Renal pelvis (tissue), 4 donors: ENCODE measurements around the gene SKIC2. TPM values are rescaled to one million over a fixed set of nuclear protein-coding genes. Genes with fewer than 3 reads are reported as not detected.
"Not testable (repeated sequence)": the region's sequence is repeated elsewhere in the genome, so short reads cannot be mapped to it uniquely, and the experiment has no call there.

Source experiments
- DNase-seq: peaks from one replicate; pipeline ENCODE4 v3.0.0-alpha.2; 2013
- polyA plus RNA-seq, 3 donors: library from polyadenylated mRNA; unstranded; fragments of 120-200 nt; gene quantifications; one replicate each; pipeline ENCODE4 v1.2.1, GENCODE V29; 2013; ENCODE audit not compliant: insufficient read length in 3 of 3

Gene SKIC2
- polyA plus RNA-seq, 3 donors: 49.2 to 54.8 (median 50.5) TPM

- DNase-seq: not testable (repeated sequence)
Measured at GRCh38 chr6:32003301-32003700, 44.3 kb downstream of the SKIC2 start.

- not testable (repeated sequence) for DNase-seq
Measured at GRCh38 chr6:32004393-32004792, 45.4 kb downstream of the SKIC2 start.

- not testable (repeated sequence) for DNase-seq
Measured at GRCh38 chr6:32004864-32005537, 46.0 kb downstream of the SKIC2 start.

- DNase-seq: not testable (repeated sequence)
Measured at GRCh38 chr6:32005538-32005880, 46.5 kb downstream of the SKIC2 start.

- not testable (repeated sequence) for DNase-seq
Measured at GRCh38 chr6:32005991-32006529, 47.1 kb downstream of the SKIC2 start.

DNA sequence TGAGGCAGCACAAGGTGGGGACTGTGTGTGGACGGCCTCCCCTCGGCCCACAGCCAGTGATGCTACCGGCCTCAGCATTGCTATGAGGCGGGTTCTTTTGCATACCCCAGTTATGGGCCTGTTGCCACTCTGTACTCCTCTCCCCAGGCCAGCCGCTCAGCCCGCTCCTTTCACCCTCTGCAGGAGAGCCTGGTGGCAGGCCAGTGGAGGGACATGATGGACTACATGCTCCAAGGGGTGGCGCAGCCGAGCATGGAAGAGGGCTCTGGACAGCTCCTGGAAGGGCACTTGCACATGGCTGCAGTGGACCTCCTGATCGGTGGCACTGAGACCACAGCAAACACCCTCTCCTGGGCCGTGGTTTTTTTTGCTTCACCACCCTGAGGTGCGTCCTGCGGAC is 48.1 kb downstream of the SKIC2 start:
- DNase-seq: not testable (repeated sequence)

- DNase-seq: not testable (repeated sequence)
Measured at GRCh38 chr6:32008037-32008436, 49.1 kb downstream of the SKIC2 start.

- DNase-seq: not testable (repeated sequence)
Measured at GRCh38 chr6:32008616-32009015, 49.6 kb downstream of the SKIC2 start.

- not testable (repeated sequence) for DNase-seq
Measured at GRCh38 chr6:32009537-32009936, 50.6 kb downstream of the SKIC2 start.

GRCh38 chr6:32010856-32011530 is 52.0 kb downstream of the SKIC2 start:
- DNase-seq: not testable (repeated sequence)

- not testable (repeated sequence) for DNase-seq
Measured at GRCh38 chr6:32012941-32013617, 54.1 kb downstream of the SKIC2 start.

- DNase-seq: not testable (repeated sequence)
Measured at GRCh38 chr6:32013738-32014137, 54.8 kb downstream of the SKIC2 start.

DNA sequence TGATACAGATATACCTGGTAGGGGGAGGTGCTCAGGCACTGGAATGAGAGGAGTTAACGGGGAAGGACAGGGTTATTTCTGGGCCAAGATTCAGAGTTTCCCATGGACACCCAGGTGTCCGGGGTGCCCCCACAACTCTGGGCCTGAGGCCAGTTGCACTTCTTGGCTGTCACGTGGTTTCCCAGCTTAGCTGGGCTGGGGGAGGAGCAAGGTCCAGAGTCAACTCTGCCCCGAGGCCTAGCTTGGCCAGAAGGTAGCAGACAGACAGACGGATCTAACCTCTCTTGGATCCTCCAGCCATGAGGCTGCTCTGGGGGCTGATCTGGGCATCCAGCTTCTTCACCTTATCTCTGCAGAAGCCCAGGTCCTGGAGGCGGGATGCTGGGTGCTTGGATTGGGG is 55.6 kb downstream of the SKIC2 start, which contains the start of gene C4B:
C4B (plus strand) TSS at position 249 of the 400 bp plus-strand sequence; CDS start at position 300, 51 bp downstream.
- not testable (repeated sequence) for DNase-seq

Other genes starting within 250 kb of the SKIC2 start
- not detected for gene LY6G6D, start 243.8 kb upstream of the SKIC2 start, polyA plus RNA-seq
- under 1 TPM; 0.28 to 0.89 (median 0.69) TPM for gene LY6G6C, start 237.4 kb upstream of the SKIC2 start, polyA plus RNA-seq
- gene MPIG6B, start 235.8 kb upstream of the SKIC2 start, polyA plus RNA-seq: 1 to 10 TPM; 1.5 to 1.9 (median 1.7) TPM
- 100 to 1,000 TPM; 189 to 234 (median 211) TPM for gene DDAH2, start 229.9 kb upstream of the SKIC2 start, polyA plus RNA-seq
- gene CLIC1, start 222.6 kb upstream of the SKIC2 start, polyA plus RNA-seq: 100 to 1,000 TPM; 280 to 320 (median 296) TPM
- gene MSH5, start 219.2 kb upstream of the SKIC2 start, polyA plus RNA-seq: 10 to 100 TPM; 18.1 to 54.6 (median 52.1) TPM
- 10 to 100 TPM in 2 of 3 donors, 1 to 10 TPM in 1; 5.6 to 13.8 (median 10.7) TPM for gene SAPCD1, start 196.5 kb upstream of the SKIC2 start, polyA plus RNA-seq
- 10 to 100 TPM in 2 of 3 donors, 1 to 10 TPM in 1; 8.8 to 14.0 (median 13.1) TPM for gene VWA7, start 181.8 kb upstream of the SKIC2 start, polyA plus RNA-seq
- 10 to 100 TPM; 60.0 to 71.2 (median 65.2) TPM for gene VARS1, start 163.4 kb upstream of the SKIC2 start, polyA plus RNA-seq
- 10 to 100 TPM; 79.4 to 84.0 (median 81.1) TPM for gene LSM2, start 152.2 kb upstream of the SKIC2 start, polyA plus RNA-seq
- 1 to 10 TPM; 3.7 to 4.6 (median 3.8) TPM for gene HSPA1L, start 143.9 kb upstream of the SKIC2 start, polyA plus RNA-seq
- gene HSPA1A, start 143.6 kb upstream of the SKIC2 start, polyA plus RNA-seq: 100 to 1,000 TPM; 104 to 122 (median 112) TPM
- 100 to 1,000 TPM; 125 to 178 (median 158) TPM for gene HSPA1B, start 131.4 kb upstream of the SKIC2 start, polyA plus RNA-seq
- 10 to 100 TPM; 78.1 to 85.5 (median 82.5) TPM for gene NEU1, start 96.4 kb upstream of the SKIC2 start, polyA plus RNA-seq
- gene SLC44A4, start 80.2 kb upstream of the SKIC2 start, polyA plus RNA-seq: 10 to 100 TPM; 35.1 to 68.8 (median 66.9) TPM
- 100 to 1,000 TPM in 1 of 3 donors, 10 to 100 TPM in 2; 92.0 to 100 (median 98.1) TPM for gene EHMT2, start 61.5 kb upstream of the SKIC2 start, polyA plus RNA-seq
- 10 to 100 TPM; 27.7 to 35.2 (median 29.6) TPM for gene ZBTB12, start 57.1 kb upstream of the SKIC2 start, polyA plus RNA-seq
- gene C2, start 31.5 kb upstream of the SKIC2 start, polyA plus RNA-seq: 1 to 10 TPM; 3.3 to 4.8 (median 4.5) TPM
- gene CFB, start 13.1 kb upstream of the SKIC2 start, polyA plus RNA-seq: 1 to 10 TPM; 4.3 to 8.4 (median 6.5) TPM
- gene NELFE, start 204 bp upstream of the SKIC2 start, polyA plus RNA-seq: 100 to 1,000 TPM in 1 of 3 donors, 10 to 100 TPM in 2; 95.7 to 107 (median 95.8) TPM
- 10 to 100 TPM; 33.8 to 37.2 (median 35.1) TPM for gene DXO, start 13.0 kb downstream of the SKIC2 start, polyA plus RNA-seq
- gene C4A, start 22.9 kb downstream of the SKIC2 start, polyA plus RNA-seq: 10 to 100 TPM; 13.7 to 26.8 (median 16.1) TPM
- gene C4B, start 55.6 kb downstream of the SKIC2 start, polyA plus RNA-seq: 10 to 100 TPM; 21.3 to 27.5 (median 22.2) TPM
- gene CYP21A2, start 79.2 kb downstream of the SKIC2 start, polyA plus RNA-seq: 1 to 10 TPM in 2 of 3 donors, under 1 TPM in 1; 0.43 to 2.4 (median 1.8) TPM
- gene TNXB, start 150.2 kb downstream of the SKIC2 start, polyA plus RNA-seq: 1 to 10 TPM; 4.3 to 5.6 (median 4.3) TPM
- 100 to 1,000 TPM in 1 of 3 donors, 10 to 100 TPM in 2; 89.8 to 114 (median 96.6) TPM for gene ATF6B, start 169.1 kb downstream of the SKIC2 start, polyA plus RNA-seq
- gene FKBPL, start 171.1 kb downstream of the SKIC2 start, polyA plus RNA-seq: 1 to 10 TPM; 7.9 to 9.4 (median 9.2) TPM
- gene PRRT1, start 192.8 kb downstream of the SKIC2 start, polyA plus RNA-seq: 1 to 10 TPM; 2.2 to 3.9 (median 2.8) TPM
- gene PPT2, start 195.0 kb downstream of the SKIC2 start, polyA plus RNA-seq: 10 to 100 TPM; 34.4 to 56.0 (median 44.0) TPM
- gene EGFL8, start 205.4 kb downstream of the SKIC2 start, polyA plus RNA-seq: 10 to 100 TPM; 24.9 to 42.0 (median 35.8) TPM
- 100 to 1,000 TPM; 108 to 122 (median 116) TPM for gene AGPAT1, start 216.9 kb downstream of the SKIC2 start, polyA plus RNA-seq
- 100 to 1,000 TPM in 2 of 3 donors, 10 to 100 TPM in 1; 95.0 to 110 (median 110) TPM for gene RNF5, start 219.2 kb downstream of the SKIC2 start, polyA plus RNA-seq
- gene AGER, start 225.1 kb downstream of the SKIC2 start, polyA plus RNA-seq: 10 to 100 TPM; 18.7 to 27.0 (median 26.8) TPM
- 100 to 1,000 TPM; 180 to 191 (median 190) TPM for gene PBX2, start 231.0 kb downstream of the SKIC2 start, polyA plus RNA-seq
- gene GPSM3, start 233.5 kb downstream of the SKIC2 start, polyA plus RNA-seq: 10 to 100 TPM; 10.0 to 12.9 (median 10.6) TPM